ENCODE data around the gene MAPKAPK2. TPM values are rescaled to one million over a fixed set of nuclear protein-coding genes. Genes with fewer than 3 reads are reported as not detected.

MAPKAPK2 gene
- total and polyA plus RNA-seq, 2 of the 13 experiments (the other 11 are each of a cell fraction or from before 2014, with no cell fraction given) = 16.6 to 34.0 TPM

DNA sequence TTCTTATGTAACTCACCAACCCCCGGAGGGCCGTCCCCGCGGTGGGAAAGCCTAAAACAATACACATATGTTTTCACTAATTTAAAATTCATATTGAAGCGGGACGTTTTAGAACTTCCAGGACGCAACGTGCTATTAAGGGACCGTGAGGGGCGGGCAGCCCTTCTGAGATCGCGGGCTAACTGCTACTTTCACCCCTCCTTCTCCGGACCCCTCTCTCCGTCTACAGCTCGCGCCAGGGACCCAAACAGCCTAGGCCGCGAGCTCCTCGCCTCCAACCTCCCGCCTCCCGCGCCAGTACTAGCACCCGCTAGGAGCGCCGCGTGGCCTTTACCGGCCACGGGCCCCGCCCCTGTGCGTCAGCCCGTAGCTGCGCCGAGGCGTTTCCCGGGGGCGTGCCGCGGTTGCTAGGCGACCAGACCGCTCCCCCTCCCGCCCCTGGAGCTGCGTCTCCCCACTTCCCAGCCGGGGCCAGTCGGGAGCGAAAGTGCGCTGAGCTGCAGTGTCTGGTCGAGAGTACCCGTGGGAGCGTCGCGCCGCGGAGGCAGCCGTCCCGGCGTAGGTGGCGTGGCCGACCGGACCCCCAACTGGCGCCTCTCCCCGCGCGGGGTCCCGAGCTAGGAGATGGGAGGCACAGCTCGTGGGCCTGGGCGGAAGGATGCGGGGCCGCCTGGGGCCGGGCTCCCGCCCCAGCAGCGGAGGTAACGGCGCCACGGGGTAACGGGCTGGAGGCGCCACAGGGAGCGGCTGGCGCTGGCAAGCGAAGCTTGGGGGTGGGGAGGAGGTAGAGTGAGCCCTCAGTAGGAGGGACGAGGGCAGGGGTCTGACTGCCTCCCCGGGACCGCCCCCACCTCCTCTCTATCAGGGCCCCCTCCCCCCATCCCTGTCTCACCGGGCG lies 49.4 kb upstream of the MAPKAPK2 start, which contains the start of gene DYRK3 (continued):
- no peak for TF ChIP-seq HNRNPUL1 (IDR thresholded peaks at IDR 0.05; ENCODE audit: low read depth, low read length)
- TF ChIP-seq ZNF776 (CRISPR knock-in tag; IDR thresholded peaks at IDR 0.05) = peak; percentile 83
- no peak for TF ChIP-seq ZNF33A (CRISPR knock-in tag; IDR thresholded peaks at IDR 0.05; ENCODE audit: borderline replicate concordance)
- TF ChIP-seq, protein P1, sequence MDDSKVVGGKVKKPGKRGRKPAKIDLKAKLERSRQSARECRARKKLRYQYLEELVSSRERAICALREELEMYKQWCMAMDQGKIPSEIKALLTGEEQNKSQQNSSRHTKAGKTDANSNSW (CRISPR knock-in tag; IDR thresholded peaks at IDR 0.05; ENCODE audit: borderline replicate concordance) = no peak
- peak; percentile 25; the same call in 1 of the 2 replicates for TF ChIP-seq CTCF (CRISPR knock-in tag; IDR thresholded peaks at IDR 0.05)
- peak; percentile 54; the same call in 1 of the 2 replicates for TF ChIP-seq ISL2 (CRISPR knock-in tag; IDR thresholded peaks at IDR 0.05)
- TF ChIP-seq ZNF678 (CRISPR knock-in tag; IDR thresholded peaks at IDR 0.05) = 0 out of 2 replicates have a peak, but pooled peaks have one; percentile 76
- peak; percentile 69 for TF ChIP-seq TAF1 (CRISPR knock-in tag; IDR thresholded peaks at IDR 0.05)
- TF ChIP-seq GATAD2A (CRISPR knock-in tag; IDR thresholded peaks at IDR 0.05) = no peak; the same call in 1 of the 2 replicates
- TF ChIP-seq, protein P2, sequence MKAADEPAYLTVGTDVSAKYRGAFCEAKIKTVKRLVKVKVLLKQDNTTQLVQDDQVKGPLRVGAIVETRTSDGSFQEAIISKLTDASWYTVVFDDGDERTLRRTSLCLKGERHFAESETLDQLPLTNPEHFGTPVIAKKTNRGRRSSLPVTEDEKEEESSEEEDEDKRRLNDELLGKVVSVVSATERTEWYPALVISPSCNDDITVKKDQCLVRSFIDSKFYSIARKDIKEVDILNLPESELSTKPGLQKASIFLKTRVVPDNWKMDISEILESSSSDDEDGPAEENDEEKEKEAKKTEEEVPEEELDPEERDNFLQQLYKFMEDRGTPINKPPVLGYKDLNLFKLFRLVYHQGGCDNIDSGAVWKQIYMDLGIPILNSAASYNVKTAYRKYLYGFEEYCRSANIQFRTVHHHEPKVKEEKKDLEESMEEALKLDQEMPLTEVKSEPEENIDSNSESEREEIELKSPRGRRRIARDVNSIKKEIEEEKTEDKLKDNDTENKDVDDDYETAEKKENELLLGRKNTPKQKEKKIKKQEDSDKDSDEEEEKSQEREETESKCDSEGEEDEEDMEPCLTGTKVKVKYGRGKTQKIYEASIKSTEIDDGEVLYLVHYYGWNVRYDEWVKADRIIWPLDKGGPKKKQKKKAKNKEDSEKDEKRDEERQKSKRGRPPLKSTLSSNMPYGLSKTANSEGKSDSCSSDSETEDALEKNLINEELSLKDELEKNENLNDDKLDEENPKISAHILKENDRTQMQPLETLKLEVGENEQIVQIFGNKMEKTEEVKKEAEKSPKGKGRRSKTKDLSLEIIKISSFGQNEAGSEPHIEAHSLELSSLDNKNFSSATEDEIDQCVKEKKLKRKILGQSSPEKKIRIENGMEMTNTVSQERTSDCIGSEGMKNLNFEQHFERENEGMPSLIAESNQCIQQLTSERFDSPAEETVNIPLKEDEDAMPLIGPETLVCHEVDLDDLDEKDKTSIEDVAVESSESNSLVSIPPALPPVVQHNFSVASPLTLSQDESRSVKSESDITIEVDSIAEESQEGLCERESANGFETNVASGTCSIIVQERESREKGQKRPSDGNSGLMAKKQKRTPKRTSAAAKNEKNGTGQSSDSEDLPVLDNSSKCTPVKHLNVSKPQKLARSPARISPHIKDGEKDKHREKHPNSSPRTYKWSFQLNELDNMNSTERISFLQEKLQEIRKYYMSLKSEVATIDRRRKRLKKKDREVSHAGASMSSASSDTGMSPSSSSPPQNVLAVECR (CRISPR knock-in tag; IDR thresholded peaks at IDR 0.05; ENCODE audit: borderline replicate concordance) = peak; percentile 95
- no peak for TF ChIP-seq ZNF335 (CRISPR knock-in tag; IDR thresholded peaks at IDR 0.05)
- TF ChIP-seq ZXDC (CRISPR knock-in tag; IDR thresholded peaks at IDR 0.05) = no peak
- TF ChIP-seq RBFOX2 (IDR thresholded peaks at IDR 0.05; ENCODE audit: low read depth, low read length) = peak; percentile 85
- TF ChIP-seq TGIF2 (CRISPR knock-in tag; IDR thresholded peaks at IDR 0.05) = no peak
- TF ChIP-seq, protein P3, sequence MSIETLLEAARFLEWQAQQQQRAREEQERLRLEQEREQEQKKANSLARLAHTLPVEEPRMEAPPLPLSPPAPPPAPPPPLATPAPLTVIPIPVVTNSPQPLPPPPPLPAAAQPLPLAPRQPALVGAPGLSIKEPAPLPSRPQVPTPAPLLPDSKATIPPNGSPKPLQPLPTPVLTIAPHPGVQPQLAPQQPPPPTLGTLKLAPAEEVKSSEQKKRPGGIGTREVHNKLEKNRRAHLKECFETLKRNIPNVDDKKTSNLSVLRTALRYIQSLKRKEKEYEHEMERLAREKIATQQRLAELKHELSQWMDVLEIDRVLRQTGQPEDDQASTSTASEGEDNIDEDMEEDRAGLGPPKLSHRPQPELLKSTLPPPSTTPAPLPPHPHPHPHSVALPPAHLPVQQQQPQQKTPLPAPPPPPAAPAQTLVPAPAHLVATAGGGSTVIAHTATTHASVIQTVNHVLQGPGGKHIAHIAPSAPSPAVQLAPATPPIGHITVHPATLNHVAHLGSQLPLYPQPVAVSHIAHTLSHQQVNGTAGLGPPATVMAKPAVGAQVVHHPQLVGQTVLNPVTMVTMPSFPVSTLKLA (IDR thresholded peaks at IDR 0.05) = peak; percentile 63
- TF ChIP-seq ZSCAN20 (CRISPR knock-in tag; IDR thresholded peaks at IDR 0.05; ENCODE audit: borderline replicate concordance) = peak; percentile 45; the same call in 1 of the 2 replicates
- no peak for TF ChIP-seq ZNF3 (CRISPR knock-in tag; IDR thresholded peaks at IDR 0.05)
- TF ChIP-seq XBP1 (CRISPR knock-in tag; IDR thresholded peaks at IDR 0.05) = no peak
- no peak for TF ChIP-seq ZBTB21 (CRISPR knock-in tag; IDR thresholded peaks at IDR 0.05)
